GM20000 (cell line): Measurements from ENCODE around the gene ARF1.

Experiments
- DNase-seq: peaks from one replicate; pipeline ENCODE4 v3.0.0; 2012; ENCODE audit warnings: low spot score
- TF ChIP-seq, protein P1 (sequence below): IDR thresholded peaks from 2 replicates; pipeline ENCODE4 v1.5.1; 2012; ENCODE audit warnings: mild to moderate bottlenecking, control low read depth; ENCODE audit errors: extremely low read depth, missing control alignments

The ARF1 gene

DNA sequence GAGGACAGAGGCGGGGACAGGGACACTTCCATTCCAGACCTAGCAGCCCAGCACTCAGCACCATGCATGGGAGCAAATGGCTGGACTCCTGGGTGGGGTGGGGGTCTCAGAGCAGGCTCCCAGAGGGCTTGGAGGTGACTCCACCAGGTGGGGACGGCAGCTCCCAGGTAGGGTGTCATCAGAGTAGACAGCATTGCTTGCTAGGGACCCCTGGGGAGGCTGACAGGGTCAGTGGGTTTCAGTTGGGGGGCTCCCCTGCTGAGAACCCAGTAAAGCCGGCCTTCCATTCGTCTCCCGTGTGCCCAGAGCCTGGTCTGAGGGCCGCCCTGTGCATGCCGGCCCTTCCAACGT is 62.5 kb downstream of the ARF1 start:
- no peak for DNase-seq
- TF ChIP-seq, protein P1, sequence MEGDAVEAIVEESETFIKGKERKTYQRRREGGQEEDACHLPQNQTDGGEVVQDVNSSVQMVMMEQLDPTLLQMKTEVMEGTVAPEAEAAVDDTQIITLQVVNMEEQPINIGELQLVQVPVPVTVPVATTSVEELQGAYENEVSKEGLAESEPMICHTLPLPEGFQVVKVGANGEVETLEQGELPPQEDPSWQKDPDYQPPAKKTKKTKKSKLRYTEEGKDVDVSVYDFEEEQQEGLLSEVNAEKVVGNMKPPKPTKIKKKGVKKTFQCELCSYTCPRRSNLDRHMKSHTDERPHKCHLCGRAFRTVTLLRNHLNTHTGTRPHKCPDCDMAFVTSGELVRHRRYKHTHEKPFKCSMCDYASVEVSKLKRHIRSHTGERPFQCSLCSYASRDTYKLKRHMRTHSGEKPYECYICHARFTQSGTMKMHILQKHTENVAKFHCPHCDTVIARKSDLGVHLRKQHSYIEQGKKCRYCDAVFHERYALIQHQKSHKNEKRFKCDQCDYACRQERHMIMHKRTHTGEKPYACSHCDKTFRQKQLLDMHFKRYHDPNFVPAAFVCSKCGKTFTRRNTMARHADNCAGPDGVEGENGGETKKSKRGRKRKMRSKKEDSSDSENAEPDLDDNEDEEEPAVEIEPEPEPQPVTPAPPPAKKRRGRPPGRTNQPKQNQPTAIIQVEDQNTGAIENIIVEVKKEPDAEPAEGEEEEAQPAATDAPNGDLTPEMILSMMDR: no peak

DNA sequence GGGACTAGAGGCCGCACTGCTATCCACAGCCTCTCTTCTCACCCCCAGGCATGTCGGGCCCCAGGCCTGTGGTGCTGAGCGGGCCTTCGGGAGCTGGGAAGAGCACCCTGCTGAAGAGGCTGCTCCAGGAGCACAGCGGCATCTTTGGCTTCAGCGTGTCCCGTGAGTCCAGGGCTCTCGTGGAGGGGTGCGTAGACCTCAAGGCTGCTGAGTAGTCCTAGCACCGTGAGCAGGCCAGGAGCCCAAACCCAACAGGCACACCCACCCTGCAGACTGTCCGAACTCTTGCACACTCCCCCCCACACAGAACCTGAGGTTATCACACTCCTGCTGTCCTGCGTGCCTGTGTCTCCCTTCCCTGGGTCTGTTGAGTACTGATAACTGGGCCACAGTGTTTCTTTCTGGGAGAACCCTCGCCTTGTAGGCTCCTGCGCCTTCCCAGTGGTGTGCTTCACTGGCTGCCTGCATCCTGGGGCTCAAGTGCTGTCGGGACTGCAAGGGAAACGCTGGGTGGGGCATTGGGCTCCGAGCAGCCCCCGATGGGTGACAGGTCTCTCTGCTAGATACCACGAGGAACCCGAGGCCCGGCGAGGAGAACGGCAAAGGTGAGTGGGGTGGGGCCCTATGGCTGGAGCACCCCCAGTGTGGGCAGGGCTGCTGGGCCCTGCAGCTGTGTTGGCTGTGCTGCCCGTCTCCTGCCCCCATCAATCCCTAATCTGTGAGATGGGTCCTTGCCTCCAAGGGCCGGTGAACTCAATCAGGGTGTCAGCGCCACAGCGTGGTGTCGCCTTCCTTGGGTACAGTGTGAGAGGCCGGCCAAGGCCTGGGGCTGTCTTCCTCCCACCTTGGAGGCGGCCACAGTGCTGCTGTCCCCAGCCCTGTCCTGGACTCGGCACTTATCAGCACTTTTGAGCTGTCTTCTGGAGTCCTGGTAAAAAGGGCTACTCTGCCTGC is 63.2 kb downstream of the ARF1 start:
- TF ChIP-seq, protein P1: no peak
- no peak for DNase-seq

DNA sequence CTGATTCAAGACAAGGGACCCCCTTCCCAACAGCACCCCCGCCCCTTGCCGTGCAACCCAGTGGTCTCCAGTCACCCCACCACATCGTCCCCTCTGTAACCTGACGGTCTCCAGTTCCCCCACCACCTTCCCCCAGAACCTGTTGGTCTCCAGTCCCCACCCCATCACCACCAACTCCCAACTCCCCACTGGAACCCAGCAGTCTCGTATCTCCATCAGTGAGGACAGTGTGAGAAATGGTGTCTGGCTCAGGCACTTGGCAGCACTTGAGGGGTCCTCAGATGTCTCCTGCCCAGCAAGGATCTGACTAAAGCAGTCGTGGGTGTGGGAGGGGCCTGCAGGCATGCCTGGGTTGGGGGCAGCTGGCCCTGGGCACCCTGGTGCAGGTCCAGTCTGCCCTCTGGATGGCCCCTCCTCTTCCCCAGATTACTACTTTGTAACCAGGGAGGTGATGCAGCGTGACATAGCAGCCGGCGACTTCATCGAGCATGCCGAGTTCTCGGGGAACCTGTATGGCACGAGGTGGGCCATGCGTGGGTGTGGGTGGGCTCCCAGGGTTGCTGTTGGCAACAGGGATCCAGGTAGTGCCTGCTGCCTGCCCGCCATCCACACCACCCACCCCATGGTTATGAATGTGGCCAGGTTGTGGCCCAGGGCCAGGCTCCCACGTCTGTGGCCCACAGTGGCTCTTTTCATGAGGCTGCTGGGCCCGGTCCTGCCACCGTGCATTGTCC is 64.1 kb downstream of the ARF1 start:
- TF ChIP-seq, protein P1: no peak
- DNase-seq: peak; percentile 11

DNA sequence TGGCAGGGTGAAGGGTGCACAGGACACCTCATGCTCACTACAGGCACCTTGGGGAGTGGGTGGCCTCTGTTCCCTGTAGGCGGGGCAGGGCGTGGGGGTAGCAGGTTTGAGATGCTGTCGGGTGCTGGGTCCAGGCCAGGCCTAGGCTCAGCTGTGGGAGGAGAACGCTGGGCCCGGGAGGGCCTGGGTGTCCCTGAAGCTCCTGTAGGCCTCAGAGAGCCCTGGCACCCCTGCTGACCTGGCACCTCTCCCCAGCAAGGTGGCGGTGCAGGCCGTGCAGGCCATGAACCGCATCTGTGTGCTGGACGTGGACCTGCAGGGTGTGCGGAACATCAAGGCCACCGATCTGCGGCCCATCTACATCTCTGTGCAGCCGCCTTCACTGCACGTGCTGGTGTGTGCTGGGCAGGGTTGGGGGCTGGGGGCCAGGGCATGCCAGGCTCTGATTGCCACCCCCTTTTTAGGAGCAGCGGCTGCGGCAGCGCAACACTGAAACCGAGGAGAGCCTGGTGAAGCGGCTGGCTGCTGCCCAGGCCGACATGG is 64.7 kb downstream of the ARF1 start:
- TF ChIP-seq, protein P1: no peak
- peak; percentile 12 for DNase-seq

DNA sequence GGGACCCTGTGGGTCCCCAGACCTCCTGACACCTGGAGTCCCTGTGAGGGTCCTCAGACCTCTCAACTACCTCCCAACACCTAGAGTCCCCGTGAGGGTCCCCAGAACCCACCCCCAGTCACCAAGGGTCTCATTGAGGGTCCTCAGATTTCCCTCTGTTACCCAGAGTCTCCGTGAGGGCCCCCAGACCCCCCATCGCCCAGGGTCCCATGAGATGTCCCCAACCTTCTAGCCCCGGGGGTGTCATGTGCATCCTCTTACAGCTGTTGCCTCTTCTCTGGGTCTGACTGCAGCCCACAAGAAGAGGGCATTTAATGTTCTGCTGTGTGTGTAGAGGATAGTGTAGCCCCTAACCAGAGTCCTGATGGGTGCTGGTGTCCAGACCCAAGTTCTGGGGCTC is 65.3 kb downstream of the ARF1 start:
- peak; percentile 11 for DNase-seq
- TF ChIP-seq, protein P1: no peak

DNA sequence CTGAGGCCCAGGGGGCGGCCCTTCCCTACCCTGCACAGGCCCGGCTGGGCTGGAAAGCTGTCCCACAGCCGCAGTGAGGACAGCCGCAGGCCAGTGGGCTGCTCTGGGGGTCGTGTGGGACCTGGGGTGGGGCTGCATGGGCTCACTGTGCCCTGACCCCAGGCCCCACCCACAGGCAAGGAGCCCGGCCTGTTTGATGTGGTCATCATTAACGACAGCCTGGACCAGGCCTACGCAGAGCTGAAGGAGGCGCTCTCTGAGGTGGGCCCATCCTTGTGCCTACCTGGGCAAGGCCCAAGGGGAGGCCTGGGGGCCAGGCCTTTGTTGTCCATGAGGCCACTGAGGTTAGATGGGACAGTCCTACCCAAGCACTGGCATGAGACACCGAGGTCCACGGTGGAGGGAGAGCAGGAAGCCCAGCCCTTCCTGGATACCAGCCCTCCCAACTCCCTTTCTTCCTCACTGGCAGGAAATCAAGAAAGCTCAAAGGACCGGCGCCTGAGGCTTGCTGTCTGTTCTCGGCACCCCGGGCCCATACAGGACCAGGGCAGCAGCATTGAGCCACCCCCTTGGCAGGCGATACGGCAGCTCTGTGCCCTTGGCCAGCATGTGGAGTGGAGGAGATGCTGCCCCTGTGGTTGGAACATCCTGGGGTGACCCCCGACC is 65.8 kb downstream of the ARF1 start:
- no peak for DNase-seq
- TF ChIP-seq, protein P1: no peak
